ENCODE data around the gene KRTAP5-3.
"Not testable (repeated sequence)": the region's sequence is repeated elsewhere in the genome, so short reads cannot be mapped to it uniquely, and the experiment has no call there.

Gene KRTAP5-3

DNA sequence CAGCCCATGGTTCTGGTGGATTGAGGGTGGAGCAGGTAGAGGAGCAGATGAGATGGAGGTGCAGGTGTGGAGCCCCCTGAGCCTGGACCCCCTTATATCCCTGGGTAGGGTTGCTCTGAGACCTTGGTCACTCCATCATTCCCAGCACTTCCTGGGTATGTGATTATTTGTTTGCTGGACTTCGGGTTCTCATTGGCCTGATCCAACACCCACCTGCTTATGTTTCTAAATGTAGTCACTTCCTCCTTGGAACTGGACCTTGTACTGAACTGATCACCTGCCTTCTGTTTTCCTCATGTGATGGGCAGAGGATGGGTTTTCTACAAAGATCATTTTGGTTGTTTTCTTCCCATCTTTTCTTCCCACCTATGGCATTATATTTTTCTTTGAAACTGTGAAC, 13.8 kb upstream of the KRTAP5-3 start, which contains the start of gene KRTAP5-4:
Gene KRTAP5-4 (minus strand): TSS at position 53 of the 400 bp plus-strand sequence. CDS start 45 bp downstream, at position 8.
- in situ Hi-C loops (cut with HindIII; ENCODE audit: low sequenced_read_pairs) = loop anchor here (5.0 to 10.0 kb wide), 2 partner anchors 85 to 523 kb away; no protein-coding TSS in a partner anchor

DNA sequence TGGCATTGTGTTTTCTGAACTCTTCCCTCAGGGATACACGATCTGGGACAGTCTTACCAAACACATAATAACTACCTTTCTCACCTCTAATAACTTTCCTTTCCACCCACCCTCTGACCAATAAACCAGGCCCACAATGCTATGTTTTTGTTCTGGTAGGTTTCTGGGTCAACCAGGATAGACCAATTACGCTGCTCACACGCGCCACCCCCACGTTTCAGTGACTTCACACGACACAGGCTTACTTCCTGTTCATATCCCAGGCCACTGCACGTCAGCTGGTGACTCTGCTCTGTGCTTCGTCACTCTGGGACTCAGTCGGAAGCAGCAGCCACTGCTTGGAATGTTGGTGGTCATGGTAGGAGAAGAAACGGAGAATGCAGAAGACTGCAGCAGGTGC, 11.2 kb upstream of the KRTAP5-3 start:
- in situ Hi-C loops (cut with HindIII; ENCODE audit: low sequenced_read_pairs) = no loop called here

DNA sequence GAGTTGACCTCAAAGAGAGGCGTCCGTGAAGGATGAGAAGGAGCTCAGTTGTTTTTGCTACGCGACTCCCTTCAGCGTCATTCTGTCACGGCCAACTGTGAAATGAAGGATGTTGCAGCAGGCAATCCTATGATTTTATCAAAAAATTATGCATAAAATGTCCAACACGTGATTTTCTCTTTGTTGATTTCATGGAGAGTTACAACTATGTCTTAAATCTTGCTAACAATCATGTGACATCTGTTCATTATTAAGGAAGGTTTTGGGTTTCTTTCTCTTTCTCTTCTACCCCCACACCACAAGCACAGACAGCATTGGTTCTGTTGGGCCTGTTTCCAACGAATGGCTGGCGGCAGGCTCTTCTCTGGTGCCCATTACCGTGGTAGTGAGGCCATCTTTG, 10.0 kb upstream of the KRTAP5-3 start:
- in situ Hi-C loops (cut with HindIII; ENCODE audit: low sequenced_read_pairs) = no loop called here

DNA sequence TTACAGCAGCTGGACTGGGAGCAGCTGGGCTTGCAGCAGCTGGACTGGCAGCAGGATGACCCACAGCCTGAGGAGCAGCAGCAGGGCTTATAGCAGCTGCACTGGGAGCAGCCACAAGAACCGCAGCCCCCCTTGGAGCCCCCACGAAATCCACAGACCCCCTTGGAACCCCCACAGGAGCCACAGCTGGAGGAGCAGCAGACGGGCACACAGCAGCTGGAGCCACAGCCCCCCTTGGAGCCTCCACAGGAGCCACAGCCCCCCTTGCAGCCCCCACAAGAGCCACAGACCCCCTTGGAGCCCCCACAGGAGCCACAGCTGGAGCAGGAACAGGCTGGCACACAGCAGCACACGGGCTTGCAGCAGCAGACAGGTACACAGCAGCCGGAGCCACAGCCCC, 362 bp downstream of the KRTAP5-3 start:
- in situ Hi-C loops (cut with HindIII; ENCODE audit: low sequenced_read_pairs) = not testable (repeated sequence)

DNA sequence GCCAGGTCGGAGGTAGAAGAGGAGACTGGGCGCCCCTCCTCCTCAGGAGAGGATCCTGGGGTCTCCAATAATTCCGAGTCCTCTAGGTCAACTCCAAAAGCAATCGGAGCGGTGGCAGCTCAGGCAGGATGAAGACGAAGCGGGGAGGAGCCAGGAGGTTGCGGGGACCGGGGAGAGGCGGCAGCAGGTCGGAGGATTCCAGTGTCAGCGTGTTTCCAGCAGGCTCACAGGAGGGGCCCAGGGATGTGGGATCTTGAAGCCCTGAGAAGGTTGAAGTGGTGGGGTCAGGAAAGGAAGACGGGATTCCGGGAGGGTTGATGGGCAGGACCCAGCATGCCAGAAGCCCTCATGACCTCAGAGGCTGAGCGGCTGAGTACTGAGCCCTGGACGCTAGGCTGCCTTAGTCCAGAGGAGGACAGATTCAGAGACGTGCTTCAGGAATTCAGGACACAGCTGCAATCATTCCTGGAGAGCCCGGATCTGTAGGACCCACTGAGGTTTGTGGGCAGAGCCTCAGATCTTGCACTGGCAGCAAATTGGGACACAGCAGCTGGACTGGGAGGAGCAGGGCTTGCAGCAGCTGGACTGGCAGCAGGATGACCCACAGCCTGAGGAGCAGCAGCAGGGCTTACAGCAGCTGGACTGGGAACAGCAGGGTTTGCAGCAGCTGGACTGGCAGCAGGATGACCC, 962 bp downstream of the KRTAP5-3 start:
- in situ Hi-C loops (cut with HindIII; ENCODE audit: low sequenced_read_pairs) = not testable (repeated sequence)

DNA sequence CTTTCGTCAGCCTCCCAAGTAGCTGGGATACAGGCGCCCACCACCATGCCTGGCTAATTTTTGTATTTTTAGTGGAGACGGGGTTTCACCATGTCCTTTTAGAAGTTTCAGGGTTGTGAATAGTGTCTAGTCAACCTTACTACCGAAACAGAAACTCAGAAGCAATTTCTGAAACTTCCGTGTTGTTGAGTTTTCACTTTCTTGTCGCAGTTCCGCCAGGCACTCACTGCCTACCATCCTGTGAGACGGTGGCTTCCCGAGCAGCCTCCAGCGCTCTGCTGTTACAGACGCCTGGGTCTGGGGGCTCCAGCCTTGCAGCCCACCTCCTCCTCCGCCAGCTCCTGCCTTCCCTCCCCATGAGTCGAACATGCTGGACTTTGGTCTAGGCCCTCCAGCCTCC, 2.3 kb downstream of the KRTAP5-3 start:
- in situ Hi-C loops (cut with HindIII; ENCODE audit: low sequenced_read_pairs) = not testable (repeated sequence)

DNA sequence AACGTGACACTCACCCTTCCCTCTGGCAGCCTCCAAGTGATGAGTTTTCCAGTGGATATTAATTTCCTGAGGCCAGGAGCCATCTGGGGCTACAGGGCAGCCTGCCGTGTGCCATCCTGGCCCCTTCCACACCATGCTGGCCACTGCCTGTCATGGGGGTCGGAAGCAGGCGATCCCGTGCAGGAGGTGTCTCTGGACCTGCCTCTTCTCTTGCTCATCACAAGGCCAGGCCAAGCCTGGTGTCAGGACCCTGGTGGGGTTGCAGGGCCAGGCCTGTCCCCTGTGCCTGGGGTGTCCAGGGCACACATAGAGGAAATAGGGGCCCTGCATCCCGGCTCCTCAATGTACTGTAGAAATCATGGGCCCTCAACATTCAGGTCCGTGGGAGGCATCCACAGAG, 3.6 kb downstream of the KRTAP5-3 start:
- in situ Hi-C loops (cut with HindIII; ENCODE audit: low sequenced_read_pairs) = no loop called here

DNA sequence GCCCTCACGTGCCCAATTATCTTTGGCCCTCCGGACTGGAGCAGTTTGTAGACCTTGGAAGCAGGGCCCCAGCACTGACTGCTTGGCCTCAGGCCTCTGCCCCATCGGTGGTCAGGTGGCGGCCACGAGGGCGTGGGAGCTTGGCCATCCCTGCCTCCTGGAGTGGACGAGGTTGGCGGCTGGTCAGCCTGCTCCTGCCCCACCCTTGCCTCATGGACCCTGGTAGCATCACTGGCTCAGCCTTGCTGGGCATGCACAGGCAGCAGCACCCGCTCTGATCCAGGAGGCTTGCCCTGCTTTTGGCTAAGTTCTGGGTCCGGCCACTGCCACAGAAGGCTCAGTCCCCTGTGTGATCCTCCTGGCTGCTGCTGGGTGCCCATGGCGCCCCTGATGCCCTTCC, 4.1 kb downstream of the KRTAP5-3 start:
- in situ Hi-C loops (cut with HindIII; ENCODE audit: low sequenced_read_pairs) = no loop called here

DNA sequence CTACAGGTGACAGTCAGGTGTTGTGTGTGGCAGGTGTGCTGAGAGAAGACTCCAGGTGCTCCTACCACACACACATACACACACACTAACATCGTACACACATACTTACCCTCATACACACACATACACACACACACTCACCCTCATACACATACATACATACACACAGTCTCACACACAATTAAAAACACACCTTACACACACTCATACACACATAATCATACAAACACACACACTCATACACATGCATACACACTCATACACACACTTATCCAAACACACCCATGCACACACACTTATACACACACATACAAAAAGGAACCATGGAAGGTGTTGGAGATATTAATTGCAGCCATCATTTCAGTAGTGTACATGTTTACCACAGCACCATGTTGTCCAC, 4.6 kb downstream of the KRTAP5-3 start:
- in situ Hi-C loops (cut with HindIII; ENCODE audit: low sequenced_read_pairs) = no loop called here

DNA sequence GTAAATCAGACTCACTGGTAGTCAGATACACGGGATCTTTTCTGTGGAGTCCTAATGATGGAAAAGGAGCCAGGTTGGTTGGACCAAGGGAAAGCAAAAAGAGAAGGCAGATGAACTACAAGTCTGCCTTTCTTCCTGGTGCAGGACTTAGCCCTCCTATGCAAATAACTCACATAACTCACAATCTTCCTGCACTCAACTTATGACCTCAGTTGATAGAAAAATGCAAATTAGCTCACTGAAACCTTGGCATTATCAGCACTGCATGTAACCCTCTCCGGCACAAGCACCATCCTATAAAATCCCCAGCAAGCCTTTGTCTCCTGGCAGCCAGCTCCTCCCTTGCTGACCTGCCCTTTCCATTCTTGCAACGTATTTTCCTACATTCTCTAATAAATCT, 6.6 kb downstream of the KRTAP5-3 start:
- in situ Hi-C loops (cut with HindIII; ENCODE audit: low sequenced_read_pairs) = not testable (repeated sequence)

DNA sequence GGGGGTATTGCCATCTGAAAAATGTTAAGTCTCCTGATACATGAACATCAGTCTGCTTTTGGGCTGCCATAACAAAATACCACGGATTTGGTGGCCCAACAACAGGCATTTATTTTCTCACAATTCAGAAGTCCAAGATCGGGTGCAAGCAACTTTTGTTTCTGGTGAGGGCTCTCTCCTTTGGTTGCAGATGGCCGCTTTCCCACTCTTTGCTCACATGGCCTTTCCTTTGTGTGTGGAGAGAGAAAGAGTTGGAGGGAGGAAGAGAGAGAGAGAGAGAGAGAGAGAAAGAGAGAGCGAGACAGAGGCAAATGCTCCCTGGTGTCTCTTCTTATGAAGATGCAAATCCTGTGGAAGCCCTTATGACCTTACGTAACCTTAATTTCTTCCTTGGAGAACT, 7.6 kb downstream of the KRTAP5-3 start:
- in situ Hi-C loops (cut with HindIII; ENCODE audit: low sequenced_read_pairs) = no loop called here

DNA sequence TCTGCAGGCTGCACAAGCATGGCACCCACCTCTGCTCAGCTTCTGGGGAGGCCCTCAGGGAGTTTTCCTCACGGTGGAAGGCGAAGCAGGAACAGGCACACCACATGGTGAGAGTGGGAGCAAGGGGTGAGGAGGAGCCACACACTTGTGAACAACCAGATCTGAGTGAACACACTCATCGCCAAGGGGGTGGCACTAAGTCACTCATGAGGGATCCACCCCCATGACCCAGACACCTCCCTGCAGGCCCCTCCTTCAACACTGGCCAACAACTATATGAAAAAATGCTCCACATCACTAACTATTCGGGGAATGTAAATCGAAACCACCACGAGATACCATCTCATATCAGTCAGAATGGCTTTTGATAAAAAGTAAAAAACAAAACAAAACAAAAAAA, 9.4 kb downstream of the KRTAP5-3 start:
- in situ Hi-C loops (cut with HindIII; ENCODE audit: low sequenced_read_pairs) = no loop called here

DNA sequence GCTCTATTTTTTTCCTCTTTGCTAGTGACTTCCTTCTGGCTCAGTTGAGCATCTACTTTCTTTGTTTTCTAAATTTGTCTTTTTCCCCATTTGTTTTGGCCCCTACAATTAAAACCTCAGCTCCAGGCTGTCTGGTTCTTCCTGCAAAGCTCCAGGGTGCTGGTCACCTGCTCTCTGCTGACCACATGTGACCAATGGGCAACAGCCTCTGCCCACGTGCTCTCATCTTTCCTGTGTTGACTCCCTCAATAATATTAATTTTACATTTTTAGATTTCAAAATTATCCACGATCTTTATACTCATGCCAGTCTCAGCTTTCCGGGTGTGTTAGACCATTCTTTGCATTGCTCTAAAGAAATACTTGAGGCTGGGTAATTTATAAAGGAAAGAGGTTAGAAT, 9.9 kb downstream of the KRTAP5-3 start:
- in situ Hi-C loops (cut with HindIII; ENCODE audit: low sequenced_read_pairs) = not testable (repeated sequence)

DNA sequence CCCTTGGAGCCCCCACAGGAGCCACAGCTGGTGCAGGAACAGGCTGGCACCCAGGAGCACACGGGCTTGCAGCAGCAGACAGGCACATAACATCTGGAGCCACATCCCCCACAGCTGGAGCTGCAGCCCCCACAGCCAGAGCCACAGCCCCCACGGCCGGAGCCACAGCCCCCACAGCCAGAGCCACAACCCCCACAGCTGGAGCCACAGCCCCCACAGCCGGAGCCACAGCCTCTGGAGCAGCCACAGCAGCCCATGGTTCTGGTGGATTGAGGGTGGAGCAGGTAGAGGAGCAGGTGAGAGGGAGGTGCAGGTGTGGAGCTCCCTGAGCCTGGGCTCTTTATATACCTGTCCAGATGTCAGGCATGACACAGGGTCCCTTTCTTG, 10.3 kb downstream of the KRTAP5-3 start, which contains the start of gene KRTAP5-2:
Gene KRTAP5-2 (minus strand): TSS at position 301 of the 387 bp plus-strand sequence. CDS start 44 bp downstream, at position 257.
- in situ Hi-C loops (cut with HindIII; ENCODE audit: low sequenced_read_pairs) = no loop called here

DNA sequence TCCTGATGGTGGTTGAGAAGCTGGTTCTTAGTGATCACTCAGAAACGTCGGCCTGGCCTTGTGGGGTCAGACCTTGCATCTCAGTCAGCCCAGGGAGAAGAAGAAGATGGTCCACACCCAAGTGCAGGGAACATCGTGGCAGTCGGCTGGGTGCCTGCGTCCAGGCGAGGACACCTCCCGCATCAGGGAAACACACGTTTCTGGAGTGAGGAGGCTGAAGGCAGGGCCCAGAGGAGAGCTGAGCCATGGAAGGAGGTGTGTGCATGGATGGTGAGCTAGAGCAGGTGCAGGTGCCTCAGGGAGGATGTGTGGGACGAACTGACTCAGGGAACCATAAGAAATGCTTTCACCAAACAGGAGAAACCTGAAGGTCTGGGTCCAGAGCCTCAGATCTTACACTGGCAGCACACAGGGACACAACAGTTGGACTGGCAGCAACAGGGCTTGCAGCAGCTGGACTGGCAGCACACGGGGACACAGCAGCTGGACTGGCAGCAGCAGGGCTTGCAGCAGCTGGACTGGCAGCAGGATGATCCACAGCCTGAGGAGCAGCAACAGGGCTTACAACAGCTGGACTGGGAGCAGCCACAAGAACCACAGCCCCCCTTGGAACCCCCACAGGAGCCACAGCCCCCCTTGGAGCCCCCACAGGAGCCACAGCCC, 10.8 kb downstream of the KRTAP5-3 start:
- in situ Hi-C loops (cut with HindIII; ENCODE audit: low sequenced_read_pairs) = no loop called here

DNA sequence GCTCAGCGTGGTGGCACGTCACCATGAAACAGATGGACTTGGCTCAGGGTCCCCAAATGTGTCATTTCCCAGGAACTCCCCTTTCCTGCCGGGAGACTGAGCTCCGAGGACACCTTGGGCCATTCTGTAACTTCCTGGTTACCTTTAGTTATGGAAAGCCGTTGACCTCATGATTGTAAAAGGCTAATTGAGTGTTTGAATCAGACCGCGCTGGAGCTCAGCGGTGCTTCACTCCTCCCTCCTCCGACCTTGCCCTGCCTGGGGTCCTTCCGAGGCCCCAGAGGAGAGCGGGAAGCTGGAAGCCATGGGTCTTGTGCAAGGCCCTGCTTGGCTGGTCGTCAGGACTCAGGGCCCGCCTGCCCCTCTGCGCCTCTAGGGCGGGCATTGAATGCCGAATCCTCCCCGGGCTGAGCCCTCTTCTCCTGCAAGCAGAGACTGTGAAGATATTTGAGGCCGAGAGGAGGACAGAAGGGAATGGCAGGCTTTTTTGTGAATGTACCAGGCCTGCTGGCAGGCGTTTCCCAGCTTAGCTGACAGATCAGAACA, 11.6 kb downstream of the KRTAP5-3 start:
- in situ Hi-C loops (cut with HindIII; ENCODE audit: low sequenced_read_pairs) = not testable (repeated sequence)

DNA sequence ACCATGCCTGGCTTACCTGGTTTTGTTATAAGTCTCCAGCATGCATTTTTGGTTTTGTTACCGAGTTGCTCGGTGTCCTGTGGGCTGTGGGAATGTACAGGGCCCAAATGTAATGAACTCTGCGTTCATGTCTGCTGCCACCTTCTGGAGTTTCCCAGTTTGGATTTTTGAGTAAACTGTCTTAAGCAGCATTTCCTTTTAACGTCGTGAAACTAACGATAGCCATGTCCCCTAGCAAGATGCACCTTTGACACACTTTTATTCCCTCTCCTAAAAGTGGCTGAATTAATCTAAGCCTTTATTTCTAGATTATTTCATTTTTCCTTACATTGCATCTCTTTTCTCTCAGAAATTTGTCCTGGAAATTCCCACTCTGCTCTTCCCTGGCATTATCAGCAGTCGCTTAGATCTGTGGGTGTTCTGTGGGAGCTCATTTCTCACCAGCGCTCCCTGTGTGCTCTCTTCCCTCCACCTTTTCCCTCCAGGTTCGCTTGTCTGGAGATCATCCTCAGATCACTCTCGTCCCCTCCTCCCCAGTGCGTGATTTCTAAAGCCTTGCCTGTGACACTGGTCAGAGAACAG, 12.2 kb downstream of the KRTAP5-3 start:
- in situ Hi-C loops (cut with HindIII; ENCODE audit: low sequenced_read_pairs) = not testable (repeated sequence)

DNA sequence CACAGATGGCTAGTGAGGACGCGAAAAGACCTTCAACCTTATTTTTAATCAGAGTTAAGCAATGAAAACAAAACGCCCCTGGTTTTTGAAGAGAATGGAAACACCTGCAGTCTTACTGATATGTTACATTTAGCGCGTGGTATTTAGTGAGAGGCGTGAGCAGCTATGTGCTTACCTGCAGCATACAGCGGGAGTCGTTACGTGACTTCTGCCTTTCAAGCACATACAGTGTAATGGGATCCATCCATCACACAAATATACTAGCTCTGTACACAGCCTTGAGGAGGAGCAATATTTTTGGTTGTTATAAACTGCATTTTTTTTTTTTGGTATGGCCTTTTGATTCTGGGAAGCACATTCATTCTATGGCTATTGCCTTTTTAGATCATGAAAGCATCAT, 15.6 kb downstream of the KRTAP5-3 start:
- in situ Hi-C loops (cut with HindIII; ENCODE audit: low sequenced_read_pairs) = no loop called here

DNA sequence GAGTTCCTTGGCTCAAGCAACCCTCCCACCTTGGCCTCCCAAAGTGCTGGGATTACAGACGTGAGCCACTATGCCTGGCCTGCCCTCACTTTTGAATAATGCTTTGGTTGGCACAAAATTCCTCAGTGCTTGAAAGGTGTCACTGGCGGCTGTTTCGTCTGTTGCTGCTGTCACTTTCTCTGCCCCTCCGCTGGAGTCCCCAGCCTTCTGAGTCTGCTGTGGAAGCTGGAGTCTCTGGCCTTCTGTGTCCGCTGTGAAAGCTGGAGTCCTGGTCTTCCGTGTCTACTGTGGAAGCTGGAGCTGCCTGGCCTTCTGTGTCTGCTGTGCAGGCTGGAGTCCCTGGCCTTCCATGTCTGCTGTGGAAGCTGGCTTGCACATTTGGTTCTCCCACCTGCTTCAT, 18.3 kb downstream of the KRTAP5-3 start:
- in situ Hi-C loops (cut with HindIII; ENCODE audit: low sequenced_read_pairs) = no loop called here

DNA sequence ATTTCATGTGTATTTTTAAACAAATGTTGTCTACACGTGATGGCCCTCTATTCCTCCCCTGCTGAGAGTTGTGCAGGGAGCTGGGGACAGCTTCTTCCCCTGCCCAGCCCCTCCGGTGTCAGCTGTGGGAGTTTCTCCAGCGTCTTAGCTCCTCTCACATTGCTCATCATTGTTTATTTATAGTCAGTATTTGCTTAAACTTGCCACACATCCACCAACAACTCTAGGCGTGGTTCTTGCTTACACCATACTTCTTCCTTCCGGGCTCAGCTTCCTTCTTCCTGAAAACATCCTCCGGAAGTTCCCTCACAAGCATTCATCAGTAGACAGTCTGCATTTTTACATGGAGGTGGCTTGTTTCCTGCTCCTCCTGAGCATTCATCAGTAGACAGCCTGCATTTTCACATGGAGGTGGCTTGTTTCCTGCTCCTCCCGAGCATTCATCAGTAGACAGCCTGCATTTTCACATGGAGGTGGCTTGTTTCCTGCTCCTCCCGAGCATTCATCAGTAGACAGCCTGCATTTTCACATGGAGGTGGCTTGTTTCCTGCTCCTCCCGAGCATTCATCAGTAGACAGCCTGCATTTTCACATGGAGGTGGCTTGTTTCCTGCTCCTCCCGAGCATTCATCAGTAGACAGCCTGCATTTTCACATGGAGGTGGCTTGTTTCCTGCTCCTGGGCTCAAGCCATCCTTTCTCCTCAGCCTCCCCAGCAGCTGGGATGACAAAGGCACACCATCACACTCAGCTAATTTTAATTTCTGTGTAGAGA, 18.9 kb downstream of the KRTAP5-3 start:
- in situ Hi-C loops (cut with HindIII; ENCODE audit: low sequenced_read_pairs) = not testable (repeated sequence)

DNA sequence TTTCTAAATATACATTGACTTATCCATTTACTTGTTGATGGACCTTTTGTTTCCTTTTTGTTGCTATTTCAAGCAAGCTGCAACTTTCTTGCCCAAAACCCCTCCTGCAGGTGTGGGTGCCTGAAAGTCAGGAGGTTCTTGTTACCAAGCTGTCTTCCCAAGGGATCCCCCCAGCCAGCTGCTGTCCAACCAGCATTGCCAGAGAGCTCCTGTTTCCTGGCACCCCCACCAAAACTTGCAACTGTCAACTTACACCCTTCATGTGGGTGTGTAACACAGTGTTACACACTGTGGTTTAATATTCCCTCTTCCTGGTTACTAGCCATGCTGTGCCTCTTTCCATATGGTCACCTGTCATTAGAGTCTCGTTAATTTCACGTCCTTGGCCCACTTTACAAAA, 21.6 kb downstream of the KRTAP5-3 start:
- in situ Hi-C loops (cut with HindIII; ENCODE audit: low sequenced_read_pairs) = no loop called here
